Activated CD8-positive, alpha-beta T cell treated with anti-CD3 and anti-CD28 coated beads for 36 hours (primary cell): Measurements from ENCODE around the gene MCTP2. TPM values are rescaled to one million over a fixed set of nuclear protein-coding genes. Genes with fewer than 3 reads are reported as not detected.

Experiments
- ATAC-seq: fragments of 200-7000 bp; cut with Tn5 transposase; one replicate; pipeline ENCODE4 v1.10.0; 2021; ENCODE audit warnings: mild to moderate bottlenecking, moderate library complexity
- CTCF ChIA-PET: fragments of 350-600 bp; sonication (Branson Sonifier 250); formaldehyde crosslinking; loops from one replicate; lab custom pipeline; 2021; ENCODE audit warnings: antibody characterized with exemption; lab: Charles Lee
- POLR2A ChIA-PET: fragments of 350-600 bp; sonication (Branson Sonifier 250); formaldehyde crosslinking; loops from one replicate; lab custom pipeline; 2021; ENCODE audit warnings: antibody characterized with exemption; lab: Charles Lee
- DNase-seq: peaks from one replicate; pipeline ENCODE4 v3.0.0-alpha.2; 2020
- H3K27ac Mint-ChIP-seq: one replicate; pipeline ENCODE4 v1.8.0; 2021; ENCODE audit warnings: mild to moderate bottlenecking, mixed read lengths
- H3K27me3 Mint-ChIP-seq: one replicate; pipeline ENCODE4 v1.8.0; 2021; ENCODE audit warnings: mixed read lengths
- H3K36me3 Mint-ChIP-seq: one replicate; pipeline ENCODE4 v1.8.0; 2021; ENCODE audit warnings: low read depth, mixed read lengths
- H3K4me1 Mint-ChIP-seq: one replicate; pipeline ENCODE4 v1.8.0; 2021; ENCODE audit warnings: low read depth, mixed read lengths
- H3K4me3 Mint-ChIP-seq: one replicate; pipeline ENCODE4 v1.8.0; 2021; ENCODE audit warnings: mild to moderate bottlenecking, moderate library complexity, mixed read lengths
- H3K9me3 Mint-ChIP-seq: one replicate; pipeline ENCODE4 v1.8.0; 2021; ENCODE audit warnings: mixed read lengths
- intact Hi-C: fragments of 100-400 bp; cut with micrococcal nuclease; formaldehyde crosslinking; loops from one replicate; pipeline ENCODE4 v1.10.0; 2022
- total RNA-seq, 2 experiments: library from RNA; stranded (reverse); gene quantifications; one replicate each; pipeline ENCODE4 v1.2.3, GENCODE V29; 2021
- TF ChIP-seq, protein P1 (sequence below): fragments of 200-600 bp; IDR thresholded peaks from one replicate; pipeline ENCODE4 v1.8.0; 2022; ENCODE audit warnings: antibody characterized with exemption, mild to moderate bottlenecking

The MCTP2 gene
- total RNA-seq, 2 experiments from 2014 or later, result 16.2 to 18.3 TPM

DNA sequence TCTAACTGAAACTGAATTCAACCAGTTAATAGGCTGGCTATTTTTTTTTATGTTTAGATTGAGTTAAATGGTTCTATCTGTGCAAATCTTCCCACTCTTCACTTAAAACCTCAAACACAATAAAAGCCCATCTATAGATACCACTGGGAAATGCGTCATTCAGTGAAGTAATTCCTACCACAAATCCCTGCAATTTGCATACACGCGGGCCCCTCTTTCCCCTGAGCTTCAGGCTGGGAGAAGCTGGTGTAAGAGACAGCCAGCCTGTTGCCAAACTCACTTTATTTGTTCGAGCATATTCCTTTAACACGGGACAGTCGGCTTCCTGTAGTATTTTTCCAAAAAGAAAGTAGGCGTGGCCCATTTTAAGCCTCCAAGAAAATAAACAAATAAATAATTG lies 26.0 kb upstream of the MCTP2 start:
- H3K9me3 Mint-ChIP-seq, result peaks cover 6% of the 10 kb centered on the region
- peak; percentile 35 for DNase-seq
- peaks cover 24% of the 10 kb centered on the region for H3K27me3 Mint-ChIP-seq
- H3K27ac Mint-ChIP-seq, result no peak overlapping the region
- TF ChIP-seq, protein P1, sequence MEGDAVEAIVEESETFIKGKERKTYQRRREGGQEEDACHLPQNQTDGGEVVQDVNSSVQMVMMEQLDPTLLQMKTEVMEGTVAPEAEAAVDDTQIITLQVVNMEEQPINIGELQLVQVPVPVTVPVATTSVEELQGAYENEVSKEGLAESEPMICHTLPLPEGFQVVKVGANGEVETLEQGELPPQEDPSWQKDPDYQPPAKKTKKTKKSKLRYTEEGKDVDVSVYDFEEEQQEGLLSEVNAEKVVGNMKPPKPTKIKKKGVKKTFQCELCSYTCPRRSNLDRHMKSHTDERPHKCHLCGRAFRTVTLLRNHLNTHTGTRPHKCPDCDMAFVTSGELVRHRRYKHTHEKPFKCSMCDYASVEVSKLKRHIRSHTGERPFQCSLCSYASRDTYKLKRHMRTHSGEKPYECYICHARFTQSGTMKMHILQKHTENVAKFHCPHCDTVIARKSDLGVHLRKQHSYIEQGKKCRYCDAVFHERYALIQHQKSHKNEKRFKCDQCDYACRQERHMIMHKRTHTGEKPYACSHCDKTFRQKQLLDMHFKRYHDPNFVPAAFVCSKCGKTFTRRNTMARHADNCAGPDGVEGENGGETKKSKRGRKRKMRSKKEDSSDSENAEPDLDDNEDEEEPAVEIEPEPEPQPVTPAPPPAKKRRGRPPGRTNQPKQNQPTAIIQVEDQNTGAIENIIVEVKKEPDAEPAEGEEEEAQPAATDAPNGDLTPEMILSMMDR, result no peak
- ATAC-seq, result no peak
- intact Hi-C loops, result no loop called here
- no peaks in the 10 kb centered on the region for H3K36me3 Mint-ChIP-seq
- POLR2A ChIA-PET, result no interaction called here
- CTCF ChIA-PET, result interaction anchor here (1.4 kb wide), 1 partner anchor 42 kb away, joined by 3 read pairs; no protein-coding TSS in a partner anchor
- H3K4me3 Mint-ChIP-seq, result no peak overlapping the region
- H3K4me1 Mint-ChIP-seq, result peaks cover 14% of the 10 kb centered on the region

DNA sequence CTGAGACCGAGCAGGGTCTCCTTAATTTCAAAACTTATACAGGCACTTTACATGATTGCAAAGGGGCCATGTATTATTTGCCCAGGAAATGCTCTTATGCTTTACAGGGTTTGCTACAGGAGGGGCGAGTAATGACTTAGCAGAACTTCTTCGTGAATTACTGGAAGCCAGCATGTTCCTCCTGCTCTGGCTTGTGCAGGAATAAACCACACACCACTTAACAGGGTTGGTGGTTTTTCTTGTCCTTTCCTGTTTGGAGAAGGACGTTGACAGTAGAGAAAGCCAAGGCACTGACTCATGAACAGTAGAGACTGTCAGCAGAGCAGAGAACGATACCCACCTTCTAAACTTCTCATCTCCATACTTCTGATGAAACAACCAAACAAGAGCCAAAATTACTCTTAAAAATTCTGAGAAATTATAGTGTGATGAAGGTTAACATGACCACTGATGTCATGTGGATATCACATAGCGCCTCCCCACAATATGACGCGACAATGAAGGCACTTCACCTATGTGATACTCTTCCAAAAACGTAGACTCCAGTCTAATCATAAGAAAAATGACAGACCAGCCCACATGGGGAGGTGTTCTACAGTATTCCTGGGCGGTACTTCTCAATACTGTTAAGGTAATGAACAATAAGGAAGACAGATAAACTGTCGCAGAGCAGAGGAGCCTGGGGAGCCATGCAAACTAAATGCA lies 24.7 kb upstream of the MCTP2 start:
- DNase-seq, result peak; percentile 76
- intact Hi-C loops, result loop anchor here (2.0 kb wide), 1 partner anchor 22 kb away; no protein-coding TSS in a partner anchor
- POLR2A ChIA-PET, result no interaction called here
- TF ChIP-seq, protein P1, result no peak
- CTCF ChIA-PET, result interaction anchor here (1.4 kb wide), 1 partner anchor 43 kb away, joined by 3 read pairs; no protein-coding TSS in a partner anchor
- H3K36me3 Mint-ChIP-seq, result no peaks in the 10 kb centered on the region
- ATAC-seq, result peak; percentile 95
- H3K4me3 Mint-ChIP-seq, result peak overlapping the region; percentile 43
- H3K4me1 Mint-ChIP-seq, result peaks cover 14% of the 10 kb centered on the region
- peaks cover 32% of the 10 kb centered on the region for H3K27me3 Mint-ChIP-seq
- H3K27ac Mint-ChIP-seq, result peak overlapping the region; percentile 71
- peaks cover 6% of the 10 kb centered on the region for H3K9me3 Mint-ChIP-seq

DNA sequence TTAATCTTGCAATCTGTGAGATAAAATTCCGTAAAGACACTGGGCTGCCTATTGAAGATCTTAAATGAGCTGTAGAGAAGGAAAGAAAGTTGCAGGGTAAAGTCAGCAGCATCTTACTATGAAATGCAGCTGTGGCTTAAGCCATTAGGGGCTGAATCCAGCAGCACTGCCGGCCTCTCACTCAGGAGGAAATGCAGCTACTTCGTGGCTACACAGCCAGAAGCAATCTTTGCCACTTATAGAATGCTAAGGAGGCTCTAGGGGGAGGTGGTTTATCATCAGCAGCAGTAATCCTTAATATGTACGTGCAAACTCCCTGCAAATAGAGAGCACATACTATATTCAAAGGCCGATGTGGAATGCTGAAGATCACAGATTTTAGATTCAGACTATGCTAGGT lies 19.1 kb upstream of the MCTP2 start:
- H3K4me1 Mint-ChIP-seq, result no peaks in the 10 kb centered on the region
- no peak for DNase-seq
- H3K9me3 Mint-ChIP-seq, result peaks cover 4% of the 10 kb centered on the region
- POLR2A ChIA-PET, result no interaction called here
- CTCF ChIA-PET, result no interaction called here
- TF ChIP-seq, protein P1, result no peak
- no peak for ATAC-seq
- peaks cover 39% of the 10 kb centered on the region for H3K27me3 Mint-ChIP-seq
- intact Hi-C loops, result no loop called here
- no peak overlapping the region for H3K27ac Mint-ChIP-seq
- H3K36me3 Mint-ChIP-seq, result no peaks in the 10 kb centered on the region
- no peak overlapping the region for H3K4me3 Mint-ChIP-seq

DNA sequence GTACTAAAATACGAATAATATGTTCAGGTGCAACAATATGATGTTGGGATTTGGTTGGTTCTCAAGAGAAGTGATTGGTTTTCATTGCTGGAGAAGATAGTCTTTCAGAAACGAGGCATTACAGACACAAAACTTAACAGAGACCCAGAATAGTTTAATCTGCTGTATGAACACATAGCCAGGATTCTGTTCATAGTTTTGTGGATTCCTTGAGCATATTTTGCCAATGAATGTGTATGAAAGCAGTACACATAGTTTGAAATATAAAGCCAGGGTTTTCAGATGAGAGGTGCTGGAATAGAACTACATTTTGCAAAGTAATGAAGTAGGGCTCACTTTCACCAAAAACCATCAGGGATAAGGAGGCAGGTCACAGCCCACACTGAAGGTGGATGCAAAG lies 5.7 kb upstream of the MCTP2 start:
- no peaks in the 10 kb centered on the region for H3K36me3 Mint-ChIP-seq
- TF ChIP-seq, protein P1, result no peak
- H3K4me3 Mint-ChIP-seq, result no peak overlapping the region
- ATAC-seq, result no peak
- H3K27me3 Mint-ChIP-seq, result peaks cover 5% of the 10 kb centered on the region
- peaks cover 2% of the 10 kb centered on the region for H3K9me3 Mint-ChIP-seq
- POLR2A ChIA-PET, result no interaction called here
- CTCF ChIA-PET, result interaction anchor here (5.6 kb wide), 1 partner anchor 98 kb away, joined by 27 read pairs; no protein-coding TSS in a partner anchor
- H3K27ac Mint-ChIP-seq, result no peak overlapping the region
- intact Hi-C loops, result loop anchor here (5.0 kb wide), 1 partner anchor 53 kb away; no protein-coding TSS in a partner anchor
- H3K4me1 Mint-ChIP-seq, result peaks cover 31% of the 10 kb centered on the region
- DNase-seq, result no peak

DNA sequence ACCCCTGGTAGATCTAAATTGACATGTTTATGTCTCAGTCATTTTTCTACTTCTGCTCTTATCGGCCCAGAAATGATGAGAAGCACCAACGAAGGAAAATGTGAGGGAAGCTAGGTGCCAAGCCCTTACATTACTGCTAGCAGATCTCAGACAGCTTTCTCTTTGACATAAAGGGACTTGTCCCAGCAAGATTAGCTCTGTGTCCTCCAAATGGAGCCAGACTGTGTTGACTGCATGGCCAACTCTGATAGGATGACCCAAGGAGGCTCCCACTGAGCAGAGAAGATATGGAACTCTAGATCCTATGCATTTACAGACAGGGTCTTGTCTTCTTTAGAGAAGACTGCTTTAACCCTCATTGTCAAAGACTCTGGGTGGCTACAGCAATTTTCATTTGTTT lies 2.8 kb upstream of the MCTP2 start:
- Mint-ChIP-seq H3K36me3 (peaks cover 1% of the 10 kb centered on the region), H3K27me3 (peaks cover 4% of the 10 kb centered on the region), H3K4me3 (no peak overlapping the region), H3K27ac (no peak overlapping the region), H3K4me1 (peaks cover 44% of the 10 kb centered on the region), H3K9me3 (peaks cover under 1% of the 10 kb centered on the region)
- ChIA-PET CTCF (interaction anchor here (2.0 to 4.6 kb wide), 4 partner anchors 59 to 95 kb away, joined by 4 to 40 read pairs (median 20); no protein-coding TSS in a partner anchor), POLR2A (interaction anchor here (2.6 to 3.6 kb wide), 2 partner anchors 79 to 96 kb away, joined by 16 to 19 read pairs; no protein-coding TSS in a partner anchor)
- TF ChIP-seq, protein P1, result no peak
- no peak for ATAC-seq
- intact Hi-C loops, result loop anchor here (1.0 to 5.0 kb wide), 3 partner anchors 22 to 77 kb away; no protein-coding TSS in a partner anchor
- no peak for DNase-seq
